NOMO-1 (cell line): Measurements from ENCODE around the gene A1CF.
"Not testable (repeated sequence)": the region's sequence is repeated elsewhere in the genome, so short reads cannot be mapped to it uniquely, and the experiment has no call there.

Source experiments
- DNase-seq, 2 experiments: peaks; one replicate each; lab custom pipeline; 2025; ENCODE audit not compliant: unreplicated experiment in 2 of 2; lab: John Stamatoyannopoulos, UW

Gene A1CF

DNA sequence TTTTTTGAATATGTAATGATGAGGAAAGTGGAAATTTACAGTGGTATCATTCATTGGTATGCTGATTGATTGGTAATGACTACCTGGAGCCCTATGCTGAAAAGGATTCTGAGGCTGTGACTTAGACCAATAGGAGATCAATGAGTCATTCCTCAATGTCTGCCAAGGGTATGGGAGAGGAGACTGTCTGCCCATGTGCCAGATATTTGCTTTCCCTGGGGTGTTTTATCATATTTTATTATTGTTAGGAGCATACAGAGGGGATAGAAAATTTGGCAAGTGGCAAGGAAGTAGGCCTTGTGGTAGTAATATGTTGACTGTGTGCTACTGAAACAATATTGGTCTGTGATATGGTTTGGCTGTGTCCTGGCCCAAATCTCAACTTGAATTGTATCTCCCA, 90.9 kb downstream of the A1CF start:
- no peak for DNase-seq

DNA sequence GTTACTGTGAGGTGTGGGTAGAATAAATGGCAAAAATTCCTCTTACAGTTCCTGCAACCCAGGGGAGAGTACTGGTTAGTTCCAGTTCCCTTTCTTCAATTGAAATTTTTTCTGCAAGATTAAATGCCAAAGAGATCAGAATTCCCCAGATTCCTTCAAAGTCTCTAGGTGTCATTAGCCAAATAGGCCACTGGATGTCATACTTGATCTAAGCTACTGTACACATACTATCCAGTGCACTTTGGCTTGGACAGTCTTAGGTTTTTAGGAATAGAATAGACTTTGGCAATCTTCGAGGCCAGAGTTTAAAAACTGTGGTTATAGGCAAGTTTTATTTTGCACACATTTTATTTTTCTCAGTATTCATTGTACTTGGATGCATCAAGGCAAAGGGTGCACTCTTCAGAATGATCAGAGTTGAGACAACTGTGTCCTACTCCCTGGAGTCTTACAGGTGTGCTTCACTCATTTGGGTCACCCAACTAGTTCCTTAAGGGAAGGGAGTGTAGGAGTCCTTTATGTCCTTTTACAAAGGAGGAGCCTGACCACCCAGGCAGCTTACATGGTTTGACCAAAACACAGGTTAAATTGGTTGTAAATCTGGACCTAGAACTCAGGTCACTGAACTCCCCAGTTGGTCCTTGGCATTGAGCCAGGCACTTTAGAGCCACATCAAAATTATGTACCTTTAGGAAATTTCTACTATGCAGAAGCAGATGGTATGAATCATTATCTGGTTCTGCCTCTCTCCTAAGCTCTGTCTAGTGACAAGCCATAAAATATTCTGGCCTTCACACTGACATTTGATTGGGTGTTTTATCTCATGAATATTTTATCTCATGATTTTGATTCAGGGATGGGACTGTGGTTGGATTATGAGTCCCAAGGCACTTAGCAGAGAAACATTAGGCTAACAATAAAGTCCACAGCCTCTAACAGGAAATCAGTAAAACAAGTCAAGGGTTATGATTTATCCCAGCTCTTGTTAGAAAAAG, 96.2 kb downstream of the A1CF start:
- DNase-seq: no peak

DNA sequence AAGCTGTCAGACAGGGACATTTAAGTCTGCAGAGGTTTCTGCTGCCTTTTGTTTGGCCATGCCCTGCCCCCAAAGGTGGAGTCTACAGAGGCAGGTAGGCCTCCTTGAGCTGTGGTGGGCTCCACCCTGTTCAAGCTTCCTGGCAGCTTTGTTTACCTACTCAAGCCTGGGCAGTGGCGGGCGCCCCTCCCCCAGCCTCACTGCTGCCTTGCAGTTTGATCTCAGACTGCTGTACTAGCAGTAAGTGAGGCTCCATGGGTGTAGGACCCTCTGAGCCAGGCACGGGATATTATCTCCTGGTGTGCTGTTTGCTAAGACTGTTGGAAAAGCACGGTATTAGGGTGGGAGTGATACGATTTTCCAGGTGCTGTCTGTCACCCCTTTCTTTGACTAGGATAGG, 97.5 kb downstream of the A1CF start:
- not testable (repeated sequence) for DNase-seq

DNA sequence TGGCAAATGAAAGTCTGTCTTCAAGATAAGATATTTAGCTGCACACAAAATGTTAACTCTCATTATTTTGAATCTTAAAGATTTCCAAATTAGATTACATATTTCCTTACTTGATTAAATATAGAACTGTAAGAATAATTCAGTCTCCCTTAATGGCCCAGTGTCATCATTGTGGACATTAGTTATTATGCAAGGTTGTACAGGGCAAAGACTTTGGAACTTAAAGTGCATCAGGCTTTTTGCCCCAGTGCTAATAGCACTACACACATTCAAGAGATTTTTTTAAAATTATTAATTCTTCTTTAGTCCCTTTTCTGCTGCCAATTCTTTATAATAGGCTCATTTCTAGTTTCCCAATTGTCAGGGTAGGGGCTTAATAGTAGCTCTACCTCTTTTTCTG, 103.4 kb downstream of the A1CF start:
- DNase-seq: not testable (repeated sequence)

DNA sequence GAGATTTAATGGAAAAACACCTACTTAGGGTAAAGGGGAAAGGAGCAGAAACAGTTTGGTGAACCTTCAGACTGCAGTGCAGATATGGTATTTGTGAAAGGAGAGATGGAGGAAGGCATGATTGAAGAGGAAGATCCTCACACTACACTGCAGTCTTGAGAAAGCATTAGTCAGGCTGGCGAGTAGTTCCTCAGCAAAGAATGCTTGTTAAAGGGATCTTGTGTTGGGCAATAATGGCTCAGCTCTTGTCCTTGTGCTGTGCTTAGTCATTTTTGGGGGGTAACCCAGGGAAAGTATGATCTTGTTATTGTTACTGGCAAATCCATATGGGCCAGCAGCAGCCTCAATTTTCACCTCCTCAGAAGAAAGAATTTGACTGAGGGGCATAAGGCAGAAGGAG, 105.4 kb downstream of the A1CF start:
- DNase-seq: not testable (repeated sequence)

DNA sequence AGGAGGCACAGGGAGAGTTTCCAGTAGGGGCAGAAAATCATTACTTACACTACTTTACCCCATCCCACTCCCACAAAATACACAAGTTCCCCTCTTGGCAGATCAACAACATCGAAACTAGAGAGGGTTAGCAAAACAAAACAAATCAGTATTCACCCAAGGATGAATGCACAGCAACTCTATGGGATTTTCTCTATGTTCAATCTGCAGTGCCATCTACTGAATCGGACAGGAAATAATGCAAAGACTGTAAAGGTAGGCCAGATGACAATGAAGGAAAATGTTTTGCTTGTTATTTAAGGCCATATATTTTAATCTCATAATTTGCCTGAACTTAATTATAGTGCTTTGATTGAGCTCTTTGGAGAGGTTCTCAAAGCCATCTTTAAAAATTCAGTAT, 110.6 kb downstream of the A1CF start:
- DNase-seq: not testable (repeated sequence)

DNA sequence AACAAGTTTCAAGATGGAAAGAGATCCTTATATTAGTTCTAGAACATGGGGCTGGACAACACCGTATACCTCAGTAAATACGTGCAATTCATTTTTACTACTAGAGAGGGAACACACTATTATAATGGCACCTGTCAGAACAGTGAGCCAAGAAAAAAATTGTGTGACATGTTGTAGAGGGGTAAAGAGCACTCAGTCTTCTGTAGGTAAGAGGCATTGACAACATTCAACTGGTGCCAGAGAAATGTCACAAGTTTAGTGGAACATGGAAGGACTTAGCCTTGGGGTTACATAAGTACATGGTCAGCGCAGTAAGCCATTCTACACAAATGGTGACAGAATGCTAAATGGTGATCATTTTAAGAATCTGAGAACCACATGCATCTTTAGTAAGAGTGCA, 113.4 kb downstream of the A1CF start:
- DNase-seq: not testable (repeated sequence)

DNA sequence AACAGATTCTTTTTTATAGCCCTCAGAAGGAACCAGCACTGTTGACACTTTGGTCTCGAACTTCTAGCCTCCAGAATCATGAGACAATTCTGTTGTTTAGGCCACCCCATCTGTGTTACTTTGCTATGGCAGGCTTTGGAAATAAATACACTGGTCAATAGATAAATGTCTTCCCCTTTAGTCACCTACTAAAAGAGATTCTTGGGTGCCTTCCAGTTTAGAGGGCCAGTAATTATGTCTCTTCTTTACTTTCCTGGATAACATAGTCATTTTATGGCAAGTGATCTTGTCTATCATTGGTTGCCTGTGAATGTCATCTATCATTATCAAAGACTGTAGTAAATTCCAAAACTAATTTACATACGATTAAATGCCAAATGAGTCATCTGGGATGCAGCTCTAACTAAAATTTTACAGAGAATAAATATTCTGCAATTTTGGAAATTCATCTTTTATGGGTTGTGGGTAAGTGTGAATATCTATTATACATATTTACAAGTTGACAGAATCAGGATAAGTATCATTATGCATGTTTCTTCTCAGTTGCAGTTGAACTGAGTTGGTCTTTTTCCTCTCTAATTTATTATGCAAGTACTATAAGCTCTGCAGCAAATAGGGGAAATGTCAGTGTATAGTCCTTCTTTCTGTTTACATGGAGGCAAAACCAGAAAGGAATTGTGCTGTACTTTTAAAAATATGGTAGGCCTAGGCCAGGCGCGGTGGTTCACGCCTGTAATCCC, 118.5 kb downstream of the A1CF start:
- not testable (repeated sequence) for DNase-seq
